PC-3 (cell line): ENCODE results near the gene WSCD2. TPM values are rescaled to one million over a fixed set of nuclear protein-coding genes. Genes with fewer than 3 reads are reported as not detected.

Experiments used
- ATAC-seq: fragments of 200-7000 bp; cut with Tn5 transposase; 2 replicates; pipeline ENCODE4 v1.9.1; 2020; ENCODE audit warnings: mild to moderate bottlenecking, moderate library complexity
- BruUV-seq: library from RNA; stranded (reverse); fragments of 400-500 nt; replicated peaks from 2 replicates; lab custom pipeline; 2021; lab: Mats Ljungman, UMichigan
- CTCF ChIA-PET: fragments of 300-600 bp; sonication (Branson Sonifier 250); formaldehyde crosslinking; loops from one replicate; lab custom pipeline; 2022; ENCODE audit warnings: antibody characterized with exemption; lab: Charles Lee
- POLR2A ChIA-PET: fragments of 300-600 bp; sonication (Branson Sonifier 250); formaldehyde crosslinking; loops from one replicate; lab custom pipeline; 2022; ENCODE audit warnings: antibody characterized with exemption; ENCODE audit not compliant: unreplicated experiment; lab: Charles Lee
- DNase-seq: peaks from one replicate; pipeline ENCODE4 v3.0.0-alpha.2; 2015
- H2AFZ ChIP-seq: fragments of 300-600 bp; sonication (generic); 2 replicates; pipeline ENCODE4 v1.6.0; 2016; ENCODE audit warnings: antibody characterized with exemption, low read length
- H3F3A ChIP-seq: fragments of 300-600 bp; sonication (generic); one replicate; pipeline ENCODE4 v1.6.0; 2017; ENCODE audit warnings: antibody characterized with exemption, low read length, control low read depth, mild to moderate bottlenecking; ENCODE audit not compliant: unreplicated experiment
- H3K27ac ChIP-seq: fragments of 300-600 bp; sonication (generic); 2 replicates; pipeline ENCODE4 v1.5.1; 2016; ENCODE audit warnings: mild to moderate bottlenecking, low read length
- H3K27me3 ChIP-seq: fragments of 300-600 bp; sonication (generic); 2 replicates; pipeline ENCODE4 v1.6.1; 2016; ENCODE audit warnings: low read length, mixed read lengths
- H3K36me3 ChIP-seq: fragments of 300-600 bp; sonication (generic); 2 replicates; pipeline ENCODE4 v1.6.1; 2016; ENCODE audit warnings: low read depth, mixed run types, low read length, mixed read lengths
- H3K4me1 ChIP-seq: fragments of 300-600 bp; sonication (generic); 2 replicates; pipeline ENCODE4 v1.5.1; 2016; ENCODE audit warnings: low read length; ENCODE audit not compliant: insufficient read depth
- H3K4me2 ChIP-seq: fragments of 300-600 bp; sonication (generic); 2 replicates; pipeline ENCODE4 v1.6.0; 2016; ENCODE audit warnings: low read length
- H3K4me3 ChIP-seq: fragments of 300-600 bp; sonication (generic); 2 replicates; pipeline ENCODE4 v1.5.1; 2016; ENCODE audit warnings: mild to moderate bottlenecking, low read length, mixed read lengths
- H3K79me2 ChIP-seq: fragments of 300-600 bp; sonication (generic); 2 replicates; pipeline ENCODE4 v1.6.1; 2017; ENCODE audit warnings: low read length, mixed read lengths
- H3K9ac ChIP-seq: fragments of 300-600 bp; sonication (generic); 2 replicates; pipeline ENCODE4 v1.6.0; 2016; ENCODE audit warnings: mild to moderate bottlenecking, low read length
- H3K9me2 ChIP-seq: fragments of 300-600 bp; sonication (generic); replicated peaks from 2 replicates; pipeline ENCODE4 v1.6.1; 2016; ENCODE audit warnings: mixed run types, low read length, mixed read lengths
- H3K9me3 ChIP-seq: fragments of 300-600 bp; sonication (generic); 2 replicates; pipeline ENCODE4 v1.6.1; 2016; ENCODE audit warnings: low read length, mixed read lengths
- H4K20me1 ChIP-seq: fragments of 300-600 bp; sonication (generic); 2 replicates; pipeline ENCODE4 v1.6.1; 2016; ENCODE audit warnings: low read length, mixed read lengths
- CTCF ChIP-seq: fragments of 300-600 bp; sonication (generic); conservative IDR thresholded peaks from 2 replicates; pipeline ENCODE4 v1.5.1; 2017; ENCODE audit warnings: antibody characterized with exemption, low read depth, mild to moderate bottlenecking, low read length
- EZH2 ChIP-seq: fragments of 300-600 bp; sonication (generic); IDR thresholded peaks from one replicate; pipeline ENCODE4 v1.6.1; 2017; ENCODE audit warnings: antibody characterized with exemption, mild to moderate bottlenecking, low read length; ENCODE audit not compliant: unreplicated experiment
- EZH2phosphoT487 ChIP-seq: fragments of 300-600 bp; sonication (generic); IDR thresholded peaks from 2 replicates; pipeline ENCODE4 v1.6.1; 2018; ENCODE audit warnings: mild to moderate bottlenecking, antibody characterized with exemption, low read length, borderline replicate concordance
- intact Hi-C: fragments of 100-400 bp; cut with micrococcal nuclease; formaldehyde crosslinking; loops from 2 replicates; pipeline ENCODE4 v1.9.0; 2023
- total RNA-seq: library from RNA; depleted of rRNA; stranded (reverse); fragments of >200 nt; gene quantifications from 2 replicates; pipeline ENCODE4 v1.2.3, GENCODE V29; 2014; rRNA removed

The WSCD2 gene
- total RNA-seq, 1 experiment from 2014 or later = not detected

- DNase-seq = no peak
- ATAC-seq = no peak
- Histone ChIP-seq H4K20me1 (no peaks in the 10 kb centered on the region), H3K36me3 (no peaks in the 10 kb centered on the region), H3K27ac (no peak overlapping the region), H3K4me2 (no peak overlapping the region), H3K4me3 (no peak overlapping the region), H3K79me2 (no peaks in the 10 kb centered on the region), H2AFZ (no peak overlapping the region), H3K9ac (no peak overlapping the region), H3K4me1 (peaks cover 8% of the 10 kb centered on the region; the same call in 1 of the 2 replicates), H3F3A (no peaks in the 10 kb centered on the region), H3K9me3 (no peaks in the 10 kb centered on the region), H3K9me2 (no peaks in the 10 kb centered on the region), H3K27me3 (peaks cover 35% of the 10 kb centered on the region; the same call in 1 of the 2 replicates)
- no peak for TF ChIP-seq CTCF
- TF ChIP-seq EZH2 = no peak
- no peak for TF ChIP-seq EZH2phosphoT487
- intact Hi-C loops = no loop called here
- ChIA-PET POLR2A (no interaction called here), CTCF (no interaction called here)
- no TSS peak for BruUV-seq
Observed at GRCh38 chr12:108299516-108299915, 170.4 kb downstream of the WSCD2 start.

Other genes with a start within 250 kb of the WSCD2 start
- gene CMKLR1, start 210.0 kb downstream of the WSCD2 start, total RNA-seq = not detected in 2 replicates